Prostate gland (tissue), 2 donors: Measurements from ENCODE around the gene MYLK. TPM values are rescaled to one million over a fixed set of nuclear protein-coding genes. Genes with fewer than 3 reads are reported as not detected.

Experiments used
- DNase-seq: peaks from one replicate; pipeline ENCODE4 v3.0.0-alpha.2; 2019; ENCODE audit warnings: low spot score
- H3K27ac ChIP-seq, 2 donors: fragments of 200-600 bp; sonication (generic); 2 replicates each; pipeline ENCODE4 v1.5.1; 2017 to 2019
- H3K27me3 ChIP-seq: fragments of 200-600 bp; sonication (generic); replicated peaks from 2 replicates; pipeline ENCODE4 v1.5.1; 2019; ENCODE audit not compliant: insufficient read depth
- H3K36me3 ChIP-seq, 2 donors: fragments of 200-600 bp; sonication (generic); 1 replicate in 1 of 2; 2 replicates in 1 of 2; pipeline versions ENCODE4 v1.5.1 to v1.8.1; 2017 to 2019
- H3K4me1 ChIP-seq: fragments of 200-600 bp; sonication (generic); replicated peaks from 2 replicates; pipeline ENCODE4 v1.5.1; 2019
- H3K4me3 ChIP-seq, 2 donors: fragments of 200-600 bp; sonication (generic); 2 replicates each; pipeline ENCODE4 v1.5.1; 2017 to 2019
- H3K9me3 ChIP-seq: fragments of 200-600 bp; sonication (generic); 2 replicates; pipeline ENCODE4 v1.5.1; 2017
- CTCF ChIP-seq, 4 experiments: fragments of 200-600 bp in 2 of 4; fragments of 450-650 bp in 2 of 4; sonication (generic) in 2 of 4; IDR thresholded peaks; 1 replicate in 3 of 4; 2 replicates in 1 of 4; pipeline ENCODE4 v1.5.1; 2016 to 2019; ENCODE audit warnings: antibody characterized with exemption in 4 of 4, mild to moderate bottlenecking in 2 of 4, moderate library complexity in 2 of 4
- POLR2A ChIP-seq: fragments of 450-650 bp; IDR thresholded peaks from one replicate; pipeline ENCODE4 v1.6.1; 2016; ENCODE audit warnings: antibody characterized with exemption, mild to moderate bottlenecking
- POLR2AphosphoS5 ChIP-seq: sonication (generic); formaldehyde crosslinking; IDR thresholded peaks from one replicate; pipeline ENCODE4 v1.6.1; 2017; ENCODE audit warnings: antibody characterized with exemption
- WGBS: methylation state at CpG from one replicate; pipeline ENCODE4 v1.1.5; 2018; 5-methylcytosine and 5-hydroxymethylcytosine counted together
- intact Hi-C: fragments of 100-400 bp; cut with DNase I; formaldehyde crosslinking; loops from one replicate; pipeline ENCODE4 v1.14.2; 2022
- total RNA-seq, 2 donors: library from RNA; depleted of rRNA; stranded (reverse); fragments of >200 nt; gene quantifications; one replicate each; pipeline ENCODE4 v1.1.0, GENCODE V29; 2016

Gene MYLK
- total RNA-seq, 2 donors from 2014 or later, result 345 to 600 TPM

GRCh38 chr3:123679712-123680386 lies 204.3 kb downstream of the MYLK start:
- no peak for TF ChIP-seq POLR2AphosphoS5
- no peak for TF ChIP-seq POLR2A
- no peak for TF ChIP-seq CTCF (IDR thresholded peaks at IDR 0.05)
- 44% methylated on average over 8 of the region's 8 CpGs for WGBS
- H3K4me3 ChIP-seq, result no peak overlapping the region
- no peaks in the 10 kb centered on the region for H3K9me3 ChIP-seq
- intact Hi-C loops, result no loop called here
- no peaks in the 10 kb centered on the region for H3K36me3 ChIP-seq
- no peaks in the 10 kb centered on the region for H3K4me1 ChIP-seq
- H3K27ac ChIP-seq, result peak overlapping the region; percentile 26 to 38
- DNase-seq, result no peak
- peaks cover 1% of the 10 kb centered on the region for H3K27me3 ChIP-seq

- intact Hi-C loops, result no loop called here
- Histone ChIP-seq H3K4me1 (peaks cover 3% of the 10 kb centered on the region), H3K27ac (peak overlapping the region; percentile 23 to 26), H3K9me3 (no peaks in the 10 kb centered on the region), H3K27me3 (peaks cover 1% of the 10 kb centered on the region), H3K4me3 (no peak overlapping the region), H3K36me3 (no peaks in the 10 kb centered on the region)
- WGBS, result 17% methylated on average over 8 of the region's 8 CpGs
- no peak for DNase-seq
- TF ChIP-seq POLR2AphosphoS5, result peak; percentile 28
- no peak for TF ChIP-seq CTCF (IDR thresholded peaks at IDR 0.05)
- no peak for TF ChIP-seq POLR2A
Observed at GRCh38 chr3:123678108-123678511, 206.0 kb downstream of the MYLK start.

- peak; percentile 70 for TF ChIP-seq POLR2AphosphoS5
- no peak for TF ChIP-seq CTCF (IDR thresholded peaks at IDR 0.05)
- no peak for TF ChIP-seq POLR2A
- 31% methylated on average over 3 of the region's 3 CpGs for WGBS
- Histone ChIP-seq H3K27ac (peak overlapping the region; percentile 54 to 66), H3K4me1 (peaks cover 3% of the 10 kb centered on the region), H3K4me3 (no peak overlapping the region), H3K27me3 (no peaks in the 10 kb centered on the region), H3K36me3 (no peaks in the 10 kb centered on the region), H3K9me3 (no peaks in the 10 kb centered on the region)
- intact Hi-C loops, result no loop called here
- DNase-seq, result no peak
Observed at GRCh38 chr3:123672429-123673146, 211.5 kb downstream of the MYLK start.

- peaks cover 0 to 2% of the 10 kb centered on the region in 2 donors for H3K36me3 ChIP-seq
- peaks cover 3% of the 10 kb centered on the region for H3K4me1 ChIP-seq
- WGBS, result 72% methylated on average over 3 of the region's 3 CpGs
- H3K27me3 ChIP-seq, result no peaks in the 10 kb centered on the region
- intact Hi-C loops, result no loop called here
- peak overlapping the region in 1 of 2 donors; percentile 66 for H3K27ac ChIP-seq
- no peak for DNase-seq
- H3K9me3 ChIP-seq, result no peaks in the 10 kb centered on the region
- no peak overlapping the region for H3K4me3 ChIP-seq
- TF ChIP-seq POLR2A, result no peak
- TF ChIP-seq CTCF (IDR thresholded peaks at IDR 0.05), result no peak
- TF ChIP-seq POLR2AphosphoS5, result no peak
Observed at GRCh38 chr3:123670743-123671142, 213.4 kb downstream of the MYLK start.
